ENCODE data around the gene PHF5A. TPM values are rescaled to one million over a fixed set of nuclear protein-coding genes. Genes with fewer than 3 reads are reported as not detected.

PHF5A gene, protein sequence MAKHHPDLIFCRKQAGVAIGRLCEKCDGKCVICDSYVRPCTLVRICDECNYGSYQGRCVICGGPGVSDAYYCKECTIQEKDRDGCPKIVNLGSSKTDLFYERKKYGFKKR
- 20.2 TPM for total RNA-seq
- long read RNA-seq, partial matches to known transcripts, result 0 of 2 reads
- long read RNA-seq, other reads (novel, unspliced or antisense), result 1 of 2 reads

- DNase-seq (peak; percentile 98), ATAC-seq (peak; percentile 94)
- intact Hi-C loops (cut with micrococcal nuclease), result no loop called here
Measured at GRCh38 chr22:41468381-41469217, at the start of gene PHF5A, which contains the start of gene ACO2. Gene PHF5A, minus strand, starts transcription at chr22:41468692. Its CDS starts 39 bp downstream, at chr22:41468653. Gene ACO2, plus strand, starts transcription at chr22:41469117. Its CDS starts 30 bp downstream, at chr22:41469147.

GRCh38 chr22:41518048-41518347 lies 49.5 kb upstream of the PHF5A start:
- DNase-seq (no peak), ATAC-seq (no peak)
- intact Hi-C loops (cut with micrococcal nuclease), result no loop called here

DNA sequence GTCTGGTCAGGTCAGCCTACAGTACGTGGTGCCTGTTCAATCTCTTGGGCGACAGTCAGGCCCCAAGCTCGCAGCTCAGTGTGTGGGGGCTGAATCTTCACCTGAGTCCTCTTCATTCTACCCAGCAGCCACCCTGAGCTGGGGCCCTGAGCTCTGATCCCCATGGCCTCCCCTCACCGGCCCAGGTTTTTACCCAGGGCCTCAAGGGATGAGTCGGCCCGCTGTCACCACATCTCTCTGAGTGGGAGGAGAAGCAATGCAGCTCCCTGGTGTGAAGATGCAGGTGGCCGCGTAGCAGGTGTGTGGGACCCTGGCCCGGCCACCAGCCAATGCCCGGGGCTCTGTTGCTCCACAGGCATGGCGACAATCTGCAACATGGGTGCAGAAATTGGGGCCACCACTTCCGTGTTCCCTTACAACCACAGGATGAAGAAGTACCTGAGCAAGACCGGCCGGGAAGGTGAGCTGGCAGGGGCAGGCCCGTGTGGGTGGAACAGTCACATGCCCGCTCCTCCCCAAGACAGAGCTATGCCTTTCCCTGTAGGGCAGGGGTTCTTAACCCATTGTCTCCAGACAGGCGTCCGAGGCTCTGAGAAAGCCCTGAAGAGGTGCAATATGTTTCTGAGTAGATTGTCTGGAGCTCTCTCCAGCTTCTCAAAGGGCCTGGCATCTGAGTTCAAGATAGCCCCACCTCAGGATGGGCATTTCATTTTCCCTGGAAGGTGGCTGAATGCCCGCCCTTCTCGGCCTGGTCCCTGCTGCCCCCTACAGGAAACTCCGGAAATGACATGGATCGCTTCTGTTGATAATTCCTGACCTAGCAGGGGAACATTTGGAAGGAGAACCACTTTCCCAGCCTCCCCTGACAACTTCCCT lies 48.9 kb upstream of the PHF5A start:
- peak; percentile 72 for DNase-seq
- ATAC-seq, result peak; percentile 28
- intact Hi-C loops (cut with micrococcal nuclease), result no loop called here

DNA sequence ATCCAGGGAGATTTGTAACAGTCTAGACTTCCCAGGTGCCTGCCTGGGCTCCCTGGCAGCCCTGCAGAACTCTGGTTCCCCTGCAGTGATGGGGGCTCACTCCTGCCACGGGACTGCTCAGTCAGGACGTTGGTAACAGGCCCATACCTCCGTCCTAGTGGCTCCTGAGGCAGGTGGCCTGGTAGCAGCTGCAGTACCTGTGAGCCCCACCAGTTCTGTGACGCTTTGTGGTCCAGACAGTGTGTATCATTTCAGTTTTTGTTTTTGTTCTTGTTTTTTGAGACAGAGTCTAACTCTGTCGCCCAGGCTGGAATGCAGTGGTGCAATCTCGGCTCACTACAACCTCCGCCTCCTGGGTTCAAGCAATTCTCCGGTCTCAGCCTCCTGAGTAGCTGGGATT lies 48.0 kb upstream of the PHF5A start:
- intact Hi-C loops (cut with micrococcal nuclease), result no loop called here
- no peak for ATAC-seq
- no peak for DNase-seq

GRCh38 chr22:41513391-41513790 lies 44.9 kb upstream of the PHF5A start:
- intact Hi-C loops (cut with micrococcal nuclease), result no loop called here

DNA sequence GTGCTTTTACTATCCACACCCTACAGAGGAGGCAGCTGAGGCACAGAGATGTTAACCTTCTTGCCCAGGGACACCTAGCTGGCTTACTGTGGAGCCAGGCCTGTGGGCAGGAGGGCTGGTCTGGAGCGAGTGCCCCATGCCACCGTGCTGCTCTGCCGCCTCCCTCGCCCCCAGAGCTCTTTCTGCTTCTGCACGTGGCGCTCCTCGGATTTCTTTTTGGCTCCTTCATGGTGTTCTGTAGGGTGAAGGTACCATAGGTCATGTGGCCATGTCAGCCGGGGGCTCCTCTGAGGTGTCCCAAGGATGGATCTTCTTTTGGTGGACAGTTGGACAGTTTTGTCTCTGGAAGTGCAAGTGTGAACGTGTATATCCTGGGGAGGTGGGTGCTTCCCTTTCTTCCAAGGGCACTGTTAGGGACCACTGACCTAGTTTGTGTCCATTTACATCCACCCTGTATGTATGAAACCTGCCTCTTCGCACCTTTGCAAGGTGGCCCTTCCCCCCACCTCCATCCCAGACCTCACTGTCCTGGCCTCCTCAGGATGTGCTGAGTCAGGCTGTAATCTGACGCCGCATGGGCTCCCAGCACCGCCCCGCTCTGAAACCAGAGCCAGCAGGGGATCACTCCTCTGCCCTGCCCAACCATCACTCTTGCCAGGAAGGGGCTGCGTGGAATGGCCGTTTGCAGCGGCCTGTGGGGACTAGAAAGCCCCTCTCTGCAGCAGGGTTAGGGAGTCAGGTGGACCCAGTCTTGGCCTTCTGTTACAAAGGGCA lies 44.1 kb upstream of the PHF5A start:
- intact Hi-C loops (cut with micrococcal nuclease), result no loop called here
- ATAC-seq, result peak; percentile 58
- DNase-seq, result peak; percentile 64

More at GRCh38 chr22:41513391-41513790, 44.9 kb upstream of the PHF5A start:
- ATAC-seq, result peak; percentile 29
- DNase-seq, result no peak

DNA sequence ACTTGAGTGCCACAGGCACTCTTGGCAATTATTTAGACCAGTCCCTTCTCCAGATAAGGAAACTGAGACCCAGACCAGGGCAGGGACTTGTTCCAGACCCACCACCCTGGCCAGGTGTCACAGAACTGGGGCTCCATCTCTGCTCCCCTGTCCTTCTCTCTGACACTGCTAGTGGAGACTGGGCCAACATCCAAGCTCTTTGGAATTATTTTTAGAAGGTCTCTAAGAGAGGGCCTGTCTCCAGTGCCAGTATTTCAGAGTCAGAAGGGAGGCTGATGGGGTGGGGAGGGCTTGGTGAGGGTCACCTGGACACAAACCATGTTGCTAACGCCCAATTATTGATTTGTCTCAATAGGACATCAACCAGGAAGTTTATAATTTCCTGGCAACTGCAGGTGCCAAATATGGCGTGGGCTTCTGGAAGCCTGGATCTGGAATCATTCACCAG lies 43.1 kb upstream of the PHF5A start:
- no peak for DNase-seq
- intact Hi-C loops (cut with micrococcal nuclease), result no loop called here
- ATAC-seq, result peak; percentile 74

DNA sequence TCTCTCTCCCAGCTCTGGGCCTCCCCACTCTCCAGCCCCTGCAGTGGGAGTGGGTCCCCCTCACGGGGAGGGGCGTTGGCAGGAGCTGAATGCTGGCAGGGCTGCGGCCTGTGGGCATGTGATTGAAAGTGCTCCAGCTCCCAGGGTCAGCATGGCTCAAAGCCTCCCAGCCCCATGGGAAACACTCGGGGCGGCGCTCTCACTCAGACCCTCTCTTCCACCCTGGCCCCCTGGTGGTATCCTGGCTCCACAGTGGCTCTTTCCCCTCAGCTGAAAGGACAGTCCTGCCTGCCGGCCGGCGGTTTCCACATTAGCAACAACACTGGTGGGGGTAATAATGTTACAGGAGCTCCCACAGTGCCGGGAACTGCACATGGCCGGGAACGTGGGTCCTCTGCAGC lies 40.3 kb upstream of the PHF5A start:
- DNase-seq (peak; percentile 77), ATAC-seq (peak; percentile 57)
- intact Hi-C loops (cut with micrococcal nuclease), result no loop called here

GRCh38 chr22:41507330-41508063 lies 39.0 kb upstream of the PHF5A start:
- ATAC-seq (no peak), DNase-seq (no peak)
- intact Hi-C loops (cut with micrococcal nuclease), result no loop called here

DNA sequence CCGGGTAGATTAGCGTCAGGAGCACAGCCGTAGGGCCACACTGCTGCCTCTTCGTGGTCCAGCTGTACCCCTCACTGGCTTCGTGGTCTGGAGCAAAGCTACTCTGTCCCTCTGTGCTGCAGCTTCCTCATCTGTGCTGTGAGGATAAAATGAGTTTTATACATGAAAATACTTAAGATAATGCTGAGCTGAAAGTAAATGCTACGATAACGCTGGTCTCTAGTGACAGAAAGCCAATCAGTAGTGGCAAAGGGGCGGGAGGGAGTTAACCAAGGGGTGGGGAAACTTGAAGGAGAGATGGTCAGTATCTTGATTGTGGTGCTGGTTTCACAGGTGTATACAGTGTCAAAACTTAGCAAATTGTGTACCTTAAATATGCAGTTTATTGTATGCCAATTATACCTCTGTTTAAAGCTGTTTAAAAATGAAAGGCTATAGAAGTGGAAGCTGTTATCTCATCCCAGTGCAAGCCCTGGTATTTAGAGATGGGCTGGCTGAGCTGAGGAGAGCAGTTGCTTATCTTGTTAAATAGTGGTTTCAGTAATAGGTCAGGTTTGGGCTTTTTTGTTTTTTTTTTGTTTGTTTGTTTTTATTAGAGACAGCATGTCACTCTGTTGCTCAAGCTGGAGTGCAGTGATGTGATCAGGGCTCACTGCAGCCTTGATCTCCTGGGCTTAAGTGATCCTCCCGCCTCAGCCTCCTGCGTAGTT lies 37.2 kb upstream of the PHF5A start:
- no peak for ATAC-seq
- intact Hi-C loops (cut with micrococcal nuclease), result no loop called here
- DNase-seq, result no peak

DNA sequence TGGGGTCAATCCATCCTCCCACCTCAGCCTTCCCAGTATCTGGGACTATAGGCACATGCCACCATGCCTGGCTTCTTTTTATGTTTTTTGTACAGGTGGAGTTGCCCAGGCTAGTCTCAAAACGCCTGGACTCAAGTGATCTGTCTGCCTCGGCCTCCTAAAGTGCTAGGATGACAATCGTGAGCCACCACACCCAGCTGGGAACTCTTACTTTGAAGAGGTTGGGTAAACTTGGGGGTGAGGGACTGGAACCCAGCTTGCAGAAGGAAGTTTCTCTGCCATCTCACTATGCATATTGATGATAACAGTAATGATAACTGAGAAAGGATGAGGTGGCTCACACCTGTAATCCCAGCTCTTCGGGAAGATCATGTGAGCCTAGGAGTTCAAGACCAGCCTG lies 36.3 kb upstream of the PHF5A start:
- intact Hi-C loops (cut with micrococcal nuclease), result no loop called here
- DNase-seq (no peak), ATAC-seq (no peak)

DNA sequence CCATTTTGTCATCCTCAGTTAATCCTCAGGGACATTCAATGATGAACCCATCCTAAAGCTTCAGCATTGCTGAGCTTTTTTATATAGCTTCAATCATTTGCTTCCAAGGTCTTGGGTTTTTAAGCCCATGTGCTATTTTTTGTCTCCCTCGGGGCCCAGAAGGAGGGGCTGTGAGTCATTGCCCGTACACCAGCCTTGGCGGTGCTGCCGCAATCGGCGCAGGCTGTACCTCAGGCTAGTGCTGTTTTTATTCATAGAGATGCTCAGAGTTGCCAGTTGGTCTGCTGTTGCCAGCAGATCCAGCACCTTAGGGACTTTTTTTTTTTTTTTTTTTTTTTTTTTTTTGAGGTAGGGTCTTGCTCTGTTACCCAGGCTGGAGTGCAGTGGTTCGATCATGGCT lies 35.9 kb upstream of the PHF5A start:
- intact Hi-C loops (cut with micrococcal nuclease), result no loop called here
- peak; percentile 80 for DNase-seq
- ATAC-seq, result peak; percentile 68

DNA sequence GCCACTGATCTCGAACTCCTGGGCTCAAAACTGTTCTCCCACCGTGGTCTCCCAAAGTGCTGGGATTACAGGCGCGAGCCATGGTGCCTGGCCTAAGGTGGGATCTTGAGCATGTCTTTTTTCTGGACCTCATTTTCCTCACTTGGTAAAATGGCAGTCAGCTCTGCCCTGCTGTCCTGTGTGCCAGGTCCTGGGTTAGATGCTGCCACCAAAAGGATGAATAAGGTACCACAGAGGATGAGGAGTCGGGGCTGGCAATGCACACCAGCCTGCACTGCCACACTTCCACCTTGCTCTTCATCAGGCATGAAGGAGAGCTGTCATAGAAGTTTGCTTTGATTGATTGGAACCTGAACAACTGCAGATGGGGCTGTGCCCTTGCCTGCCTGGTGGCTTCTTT lies 32.7 kb upstream of the PHF5A start:
- peak; percentile 10 for ATAC-seq
- no peak for DNase-seq
- intact Hi-C loops (cut with micrococcal nuclease), result no loop called here

GRCh38 chr22:41500303-41500702 lies 31.8 kb upstream of the PHF5A start:
- intact Hi-C loops (cut with micrococcal nuclease), result no loop called here
- no peak for DNase-seq
- ATAC-seq, result no peak

DNA sequence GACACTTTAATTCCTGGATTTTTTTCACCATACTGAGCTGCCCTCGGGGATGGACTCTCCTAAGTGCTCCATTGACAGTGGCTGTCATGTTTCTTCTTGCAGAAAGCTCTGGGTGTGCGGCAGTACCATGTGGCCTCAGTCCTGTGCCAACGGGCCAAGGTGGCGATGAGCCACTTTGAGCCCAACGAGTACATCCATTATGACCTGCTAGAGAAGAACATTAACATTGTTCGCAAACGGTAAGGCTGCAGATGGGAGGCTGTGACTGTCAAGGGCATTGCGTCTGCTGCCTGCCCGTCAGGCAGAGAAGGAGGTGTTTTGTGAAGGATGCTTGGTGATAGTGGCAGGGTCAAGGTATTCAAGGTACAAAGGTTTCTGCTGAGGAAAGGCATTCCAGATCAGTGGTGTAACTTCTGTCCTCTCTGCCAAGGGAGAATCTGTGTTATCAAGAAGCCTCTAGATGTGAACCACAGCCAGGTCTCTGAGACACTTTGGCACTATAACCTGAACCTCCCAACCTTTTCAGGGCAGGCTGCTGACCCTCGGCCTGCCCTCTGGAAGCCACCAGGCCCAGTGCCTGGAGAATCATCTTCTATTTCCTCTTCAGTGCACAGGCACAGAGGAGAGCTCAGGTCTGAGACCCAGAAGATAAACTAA lies 31.3 kb upstream of the PHF5A start:
- intact Hi-C loops (cut with micrococcal nuclease), result no loop called here
- ATAC-seq (peak; percentile 39), DNase-seq (no peak)

DNA sequence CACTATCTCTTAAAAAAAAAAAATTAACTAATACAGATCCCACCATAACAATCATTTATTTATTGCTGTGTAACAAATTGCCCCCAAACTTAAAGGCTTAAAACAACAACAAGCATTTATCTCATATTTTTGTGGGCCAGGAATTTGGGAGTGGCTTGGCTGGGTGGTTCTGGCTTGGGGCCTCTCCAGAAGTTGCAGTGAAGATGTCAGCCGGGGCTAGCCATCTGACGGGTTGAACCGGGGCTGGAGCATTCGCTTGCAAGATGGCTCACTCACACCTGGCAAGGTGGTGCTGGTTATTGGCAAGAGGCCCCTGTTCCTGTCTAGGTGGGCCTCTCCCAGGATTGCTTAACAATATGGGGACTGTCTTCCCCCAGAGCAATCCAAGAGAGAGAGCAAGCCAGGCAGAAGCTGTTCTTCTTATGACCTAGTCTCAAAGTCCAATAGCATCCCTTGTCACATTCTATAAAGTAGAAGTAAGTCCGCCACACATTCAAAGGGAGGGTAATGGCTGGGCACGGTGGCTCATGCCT lies 29.9 kb upstream of the PHF5A start:
- DNase-seq, result no peak
- no peak for ATAC-seq
- intact Hi-C loops (cut with micrococcal nuclease), result no loop called here
